AG08396 (cell line): ENCODE measurements around the gene RBM3.

Experiments used
- DNase-seq: peaks from one replicate; pipeline ENCODE4 v3.0.0; 2012; ENCODE audit warnings: low spot score, mixed read lengths

The RBM3 gene

DNA sequence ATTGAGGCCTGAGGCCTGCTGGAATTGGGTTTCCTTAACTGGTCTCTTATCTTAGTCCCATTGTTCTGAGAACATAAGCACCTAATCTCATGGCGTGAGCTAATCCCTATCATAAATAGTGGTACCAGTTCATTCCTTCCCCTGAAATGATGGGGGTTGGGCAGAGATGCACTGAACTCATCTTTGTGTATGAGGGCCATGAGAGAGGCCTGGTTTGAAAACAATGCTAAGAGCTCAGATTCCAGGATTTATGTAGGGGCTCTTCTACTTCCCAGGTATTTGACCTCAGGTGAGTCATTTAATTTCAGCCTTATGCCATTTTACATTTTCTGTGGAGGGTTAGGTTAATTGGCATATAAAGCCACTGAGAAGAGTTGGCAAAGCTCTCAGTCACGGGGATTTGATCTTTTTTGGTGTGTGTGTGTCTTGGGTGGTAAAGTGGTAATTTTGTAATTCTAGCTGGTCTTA is 4.4 kb downstream of the RBM3 start:
- DNase-seq, result no peak

DNA sequence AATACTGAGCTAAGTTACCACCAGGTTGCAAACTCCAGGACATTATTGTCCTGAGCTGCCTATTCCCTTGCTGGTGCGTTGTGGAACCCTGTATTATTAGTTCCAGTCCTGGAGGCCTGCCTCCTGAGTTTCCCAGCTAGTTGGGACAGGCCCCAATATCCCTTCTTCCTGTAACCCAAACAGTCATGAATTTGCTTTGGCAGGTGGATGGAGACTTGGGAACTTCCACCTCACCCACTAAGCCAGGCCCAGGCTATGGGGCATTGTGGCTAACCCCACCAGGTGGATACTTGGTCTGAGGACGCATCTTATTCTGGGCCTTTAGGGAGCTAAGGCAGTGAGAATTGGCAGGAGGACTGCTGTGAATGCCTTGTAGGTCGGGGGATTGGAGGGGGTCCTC is 5.0 kb downstream of the RBM3 start:
- no peak for DNase-seq

DNA sequence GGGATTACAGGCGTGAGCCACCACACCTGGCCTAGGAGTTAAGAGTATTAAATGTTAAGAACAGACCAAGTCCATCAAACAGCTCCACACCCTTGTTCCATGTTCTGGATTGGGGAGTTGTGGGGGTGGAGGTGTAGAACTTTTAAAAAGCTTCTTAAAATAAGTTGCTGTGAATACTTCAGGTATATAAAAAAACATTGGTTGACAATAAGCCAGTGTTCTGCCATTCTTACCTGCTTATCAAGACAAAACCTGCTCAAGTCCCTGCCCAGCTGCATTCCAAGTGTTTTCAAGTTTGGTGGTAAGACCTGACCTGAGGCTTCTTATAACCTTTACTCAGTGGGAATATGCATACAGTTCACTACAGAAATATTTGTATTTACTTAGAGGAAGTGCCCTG is 6.4 kb downstream of the RBM3 start:
- no peak for DNase-seq

- no peak for DNase-seq
Measured at GRCh38 chrX:48584698-48585097, 10.4 kb downstream of the RBM3 start.

GRCh38 chrX:48589482-48590162 is 15.3 kb downstream of the RBM3 start:
- no peak for DNase-seq

- no peak for DNase-seq
Measured at GRCh38 chrX:48590203-48591103, 16.2 kb downstream of the RBM3 start.

GRCh38 chrX:48591255-48591791 is 17.0 kb downstream of the RBM3 start:
- DNase-seq, result peak; percentile 29

DNA sequence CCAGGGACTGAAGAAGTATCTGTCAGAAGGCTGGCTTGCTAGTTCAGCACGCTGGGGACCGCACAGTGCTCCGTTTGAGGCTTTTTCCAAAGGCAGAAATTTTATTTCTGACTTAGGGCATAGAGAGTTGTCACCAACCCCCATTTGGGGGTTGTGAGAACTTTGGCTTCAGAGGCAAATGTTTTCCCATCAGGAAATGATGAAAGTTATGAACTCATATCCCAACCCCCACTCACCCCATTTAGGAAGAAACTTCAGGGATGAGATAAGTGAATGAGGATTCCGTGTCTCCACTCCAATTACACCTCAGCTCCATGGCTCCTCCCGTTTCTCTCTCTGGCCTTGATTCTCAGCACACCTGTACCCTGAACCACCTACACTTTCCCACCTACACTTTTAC is 18.7 kb downstream of the RBM3 start:
- DNase-seq, result no peak

- no peak for DNase-seq
Measured at GRCh38 chrX:48595929-48596328, 21.6 kb downstream of the RBM3 start.

GRCh38 chrX:48597353-48598264 is 23.3 kb downstream of the RBM3 start, which contains the start of gene WDR13:
Gene WDR13, plus strand, starts transcription at chrX:48597492. Its CDS starts 505 bp downstream, at chrX:48597997.
- DNase-seq, result peak; percentile 94

DNA sequence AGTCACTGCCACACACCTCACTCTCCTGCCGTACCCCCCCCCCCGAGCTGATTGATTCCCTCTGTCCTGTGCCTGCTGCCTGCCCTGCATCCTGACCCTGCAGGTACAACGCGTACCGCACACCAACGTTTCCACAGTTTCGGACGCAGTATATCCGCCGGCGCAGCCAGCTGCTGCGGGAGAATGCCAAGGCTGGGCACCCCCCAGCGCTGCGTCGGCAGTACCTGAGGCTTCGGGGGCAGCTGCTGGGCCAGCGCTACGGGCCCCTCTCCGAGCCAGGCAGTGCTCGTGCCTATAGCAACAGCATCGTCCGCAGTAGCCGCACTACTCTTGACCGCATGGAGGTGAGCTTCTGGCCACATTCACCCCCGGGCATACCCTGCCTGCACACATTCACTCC is 24.3 kb downstream of the RBM3 start:
- no peak for DNase-seq

DNA sequence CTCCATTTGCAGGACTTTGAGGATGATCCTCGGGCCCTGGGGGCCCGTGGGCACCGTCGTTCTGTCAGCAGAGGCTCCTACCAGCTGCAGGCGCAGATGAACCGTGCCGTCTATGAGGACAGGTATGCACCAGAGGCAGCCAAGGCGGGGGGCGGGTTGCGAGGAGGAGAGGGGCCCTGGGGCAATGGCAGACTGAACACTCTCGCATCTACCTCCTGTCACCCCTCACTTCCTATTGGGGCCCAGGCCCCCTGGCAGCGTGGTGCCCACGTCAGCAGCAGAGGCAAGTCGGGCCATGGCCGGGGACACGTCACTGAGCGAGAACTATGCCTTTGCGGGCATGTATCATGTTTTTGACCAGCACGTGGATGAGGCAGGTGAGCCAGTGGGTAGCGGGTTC is 25.1 kb downstream of the RBM3 start:
- no peak for DNase-seq

DNA sequence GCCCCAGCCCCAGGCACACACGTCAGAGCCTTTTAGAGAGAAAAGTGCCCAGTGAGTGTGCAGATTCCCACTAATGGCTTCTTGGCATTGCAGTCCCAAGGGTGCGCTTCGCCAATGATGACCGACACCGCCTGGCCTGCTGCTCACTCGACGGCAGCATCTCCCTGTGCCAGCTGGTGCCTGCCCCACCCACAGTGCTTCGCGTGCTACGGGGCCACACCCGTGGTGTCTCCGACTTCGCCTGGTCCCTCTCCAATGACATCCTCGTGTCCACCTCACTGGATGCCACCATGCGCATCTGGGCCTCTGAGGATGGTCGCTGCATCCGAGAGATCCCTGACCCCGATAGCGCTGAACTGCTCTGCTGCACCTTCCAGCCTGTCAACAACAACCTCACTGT is 25.9 kb downstream of the RBM3 start:
- DNase-seq, result no peak

DNA sequence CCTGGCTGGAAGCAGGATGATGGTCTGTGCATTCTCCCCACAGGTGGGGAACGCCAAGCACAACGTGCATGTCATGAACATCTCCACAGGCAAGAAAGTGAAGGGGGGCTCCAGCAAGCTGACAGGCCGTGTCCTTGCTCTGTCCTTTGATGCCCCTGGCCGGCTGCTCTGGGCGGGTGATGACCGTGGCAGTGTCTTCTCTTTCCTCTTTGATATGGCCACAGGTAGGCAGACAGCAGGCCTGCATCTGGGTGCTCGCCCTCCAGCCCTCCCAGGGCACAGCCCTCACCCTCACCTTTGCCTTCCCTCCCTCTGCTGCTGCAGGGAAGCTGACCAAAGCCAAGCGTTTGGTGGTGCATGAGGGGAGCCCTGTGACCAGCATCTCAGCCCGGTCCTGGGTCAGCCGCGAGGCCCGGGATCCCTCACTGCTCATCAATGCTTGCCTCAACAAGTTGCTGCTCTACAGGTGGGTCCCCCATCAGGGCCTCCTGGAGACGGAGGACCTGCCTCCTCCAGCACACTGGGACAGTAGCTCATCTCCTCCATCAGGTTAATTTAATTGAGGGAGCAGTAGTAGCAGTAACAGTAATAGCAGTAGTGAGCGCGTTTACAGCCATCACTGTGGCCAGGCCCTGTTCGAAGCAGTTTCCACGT is 27.6 kb downstream of the RBM3 start:
- no peak for DNase-seq

GRCh38 chrX:48604701-48605100 is 30.4 kb downstream of the RBM3 start:
- DNase-seq, result no peak

DNA sequence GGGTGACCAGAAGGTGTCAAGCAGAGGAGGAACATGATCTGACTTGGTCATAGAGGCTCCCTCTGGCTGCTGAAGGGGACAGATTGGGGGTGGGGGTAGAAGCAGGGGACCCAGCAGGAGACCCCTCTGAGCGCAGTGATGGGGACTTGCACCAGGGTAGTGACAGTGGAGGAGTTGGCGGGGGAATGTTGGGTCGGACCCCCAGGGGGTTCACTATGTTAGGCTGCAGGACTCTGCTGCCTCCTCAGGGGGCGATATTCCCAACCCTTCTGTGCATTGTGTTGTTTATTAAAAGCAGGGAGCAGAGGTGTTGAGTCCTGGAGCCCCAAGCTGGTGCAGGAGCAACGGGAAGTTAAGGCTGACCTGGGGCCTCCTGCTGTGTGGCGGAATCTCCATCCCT is 31.8 kb downstream of the RBM3 start:
- no peak for DNase-seq

- no peak for DNase-seq
Measured at GRCh38 chrX:48611703-48612102, 37.4 kb downstream of the RBM3 start.

GRCh38 chrX:48613502-48614160 is 39.3 kb downstream of the RBM3 start:
- DNase-seq, result peak; percentile 36

DNA sequence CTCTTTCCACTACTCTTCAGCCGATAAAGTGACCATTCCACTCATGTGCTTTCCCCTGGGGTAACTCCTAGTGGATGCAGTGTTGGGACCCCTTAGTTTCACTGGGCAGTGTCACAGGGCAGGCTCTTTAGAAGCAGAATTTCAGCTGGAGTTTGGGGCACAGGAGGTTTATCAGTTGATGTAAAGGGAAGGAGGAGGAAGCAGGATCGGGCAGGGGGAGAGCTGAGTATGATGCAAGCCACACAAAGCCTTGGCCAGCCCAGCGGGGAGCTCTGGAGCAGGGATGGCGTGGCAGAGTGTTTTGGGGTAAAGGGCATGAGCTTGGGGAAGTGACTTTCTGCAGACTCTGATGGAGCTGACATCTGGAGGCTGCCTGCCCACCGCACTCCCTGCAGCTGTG is 42.3 kb downstream of the RBM3 start:
- no peak for DNase-seq

GRCh38 chrX:48617542-48618340 is 43.5 kb downstream of the RBM3 start:
- no peak for DNase-seq
